GM19328 (cell line): ENCODE data around the gene C10orf143.
"Not testable (repeated sequence)": the region's sequence is repeated elsewhere in the genome, so short reads cannot be mapped to it uniquely, and the experiment has no call there.

Experiments used
- ATAC-seq: cut with Tn5 transposase; IDR thresholded peaks from one replicate; pipeline ENCODE4 v1.9.1; 2021; ENCODE audit warnings: mild to moderate bottlenecking, moderate library complexity; ENCODE audit not compliant: unreplicated experiment

C10orf143 gene

DNA sequence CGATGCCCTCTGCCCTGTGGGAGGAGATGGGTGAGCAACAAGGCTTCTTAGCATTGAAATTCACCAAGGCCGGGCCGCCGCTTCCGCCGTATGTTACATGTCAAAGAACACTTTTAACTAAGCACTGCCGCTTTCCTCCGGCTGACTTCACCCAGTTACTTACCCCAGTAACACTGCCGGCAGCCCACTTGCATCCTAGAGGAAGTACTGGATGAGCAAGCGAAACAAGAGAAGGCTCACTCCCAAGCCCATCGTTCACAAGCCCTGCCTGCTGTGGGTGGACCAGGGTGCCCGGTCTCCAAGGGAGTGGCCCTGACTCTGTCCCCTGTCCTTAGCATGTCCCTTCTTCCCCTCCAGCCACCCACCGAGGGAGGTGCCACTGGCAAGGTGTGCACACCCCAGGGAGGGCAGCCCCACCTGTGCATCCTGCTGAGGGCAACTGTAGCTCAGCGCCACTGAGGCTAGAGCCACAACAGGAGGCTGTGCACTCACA is 73.4 kb downstream of the C10orf143 start:
- ATAC-seq, result no peak

GRCh38 chr10:130036296-130037065 is 74.1 kb downstream of the C10orf143 start:
- ATAC-seq, result no peak

- no peak for ATAC-seq
Observed at GRCh38 chr10:130029209-130029608, 81.4 kb downstream of the C10orf143 start.

DNA sequence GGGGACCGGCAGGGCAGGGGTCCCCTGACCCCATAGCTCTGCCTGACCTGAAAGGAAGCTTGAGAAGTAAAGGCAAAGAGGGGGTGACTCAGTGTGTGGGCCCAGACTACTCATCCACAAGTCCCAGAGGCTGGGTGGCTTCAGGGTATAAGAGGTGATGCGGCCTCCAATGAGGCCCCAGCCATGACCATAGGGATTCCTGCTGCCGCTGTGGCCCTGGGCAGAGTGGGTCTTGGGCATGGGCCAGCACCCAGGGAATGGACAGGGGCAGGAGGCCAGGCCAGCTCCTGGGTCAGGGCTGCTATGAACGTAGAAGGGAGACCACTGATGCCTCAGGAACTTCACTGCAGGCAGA is 82.2 kb downstream of the C10orf143 start:
- ATAC-seq, result no peak

- ATAC-seq, result no peak
Observed at GRCh38 chr10:130027716-130028464, 82.7 kb downstream of the C10orf143 start.

GRCh38 chr10:130026670-130027456 is 83.8 kb downstream of the C10orf143 start:
- ATAC-seq, result no peak

- no peak for ATAC-seq
Observed at GRCh38 chr10:130025811-130026485, 84.7 kb downstream of the C10orf143 start.

DNA sequence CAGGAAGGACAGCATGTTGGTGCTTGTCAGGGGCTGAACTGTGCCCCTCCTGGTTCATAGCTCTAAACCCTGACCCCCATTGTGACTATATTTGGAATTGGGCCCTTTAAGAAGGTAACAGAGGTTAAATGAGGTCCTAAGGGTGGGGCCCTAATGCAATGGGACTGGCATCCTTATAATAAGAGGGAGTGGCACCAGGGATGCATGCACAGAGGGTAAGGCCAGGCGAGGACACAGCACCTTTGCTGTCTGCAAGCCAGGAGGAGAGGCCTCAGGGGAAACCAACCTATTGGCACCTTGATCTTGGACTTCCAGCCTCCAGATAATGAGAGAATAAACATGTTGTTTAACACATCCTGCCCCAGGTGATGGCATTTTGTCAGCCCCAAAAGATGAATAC is 85.3 kb downstream of the C10orf143 start:
- ATAC-seq, result no peak

DNA sequence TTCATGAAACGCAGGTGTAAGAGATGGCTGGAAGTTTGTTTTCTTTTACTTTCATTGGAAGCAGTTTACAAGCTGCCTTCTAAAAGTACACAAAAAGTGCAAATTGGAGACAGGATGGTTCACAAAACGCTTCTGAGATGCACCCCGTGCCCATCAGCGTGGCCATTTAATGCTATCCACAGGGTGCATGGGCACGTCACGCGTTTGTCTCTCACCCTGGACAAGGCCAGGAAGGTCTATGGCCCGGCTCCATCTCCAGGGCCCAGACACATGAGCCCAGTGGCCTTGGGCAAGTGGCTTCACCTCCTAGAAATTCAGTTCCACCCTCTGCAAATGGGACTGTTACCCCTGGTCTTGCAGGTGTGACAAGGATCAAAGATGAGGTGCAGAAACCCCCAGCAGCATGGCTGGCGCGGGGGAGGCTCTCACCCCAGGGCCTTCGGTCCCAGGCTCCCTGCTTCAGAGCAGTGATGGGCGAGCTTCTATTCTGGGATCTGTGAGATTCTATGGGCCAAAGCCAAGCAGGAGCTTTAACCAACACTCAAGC is 85.8 kb downstream of the C10orf143 start:
- no peak for ATAC-seq

DNA sequence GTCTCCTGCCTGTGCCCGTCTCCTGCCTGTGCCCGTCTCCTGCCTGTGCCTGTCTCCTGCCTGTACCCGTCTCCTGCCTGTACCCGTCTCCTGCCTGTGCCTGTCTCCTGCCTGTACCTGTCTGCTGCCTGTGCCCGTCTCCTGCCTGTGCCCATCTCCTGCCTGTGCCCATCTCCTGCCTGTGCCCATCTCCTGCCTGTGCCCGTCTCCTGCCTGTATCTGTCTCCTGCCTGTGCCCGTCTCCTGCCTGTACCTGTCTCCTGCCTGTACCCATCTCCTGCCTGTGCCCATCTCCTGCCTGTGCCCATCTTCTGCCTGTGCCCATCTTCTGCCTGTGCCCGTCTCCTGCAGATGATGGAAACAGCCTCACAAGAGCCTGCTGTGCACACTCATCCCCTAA is 86.3 kb downstream of the C10orf143 start:
- ATAC-seq, result not testable (repeated sequence)

DNA sequence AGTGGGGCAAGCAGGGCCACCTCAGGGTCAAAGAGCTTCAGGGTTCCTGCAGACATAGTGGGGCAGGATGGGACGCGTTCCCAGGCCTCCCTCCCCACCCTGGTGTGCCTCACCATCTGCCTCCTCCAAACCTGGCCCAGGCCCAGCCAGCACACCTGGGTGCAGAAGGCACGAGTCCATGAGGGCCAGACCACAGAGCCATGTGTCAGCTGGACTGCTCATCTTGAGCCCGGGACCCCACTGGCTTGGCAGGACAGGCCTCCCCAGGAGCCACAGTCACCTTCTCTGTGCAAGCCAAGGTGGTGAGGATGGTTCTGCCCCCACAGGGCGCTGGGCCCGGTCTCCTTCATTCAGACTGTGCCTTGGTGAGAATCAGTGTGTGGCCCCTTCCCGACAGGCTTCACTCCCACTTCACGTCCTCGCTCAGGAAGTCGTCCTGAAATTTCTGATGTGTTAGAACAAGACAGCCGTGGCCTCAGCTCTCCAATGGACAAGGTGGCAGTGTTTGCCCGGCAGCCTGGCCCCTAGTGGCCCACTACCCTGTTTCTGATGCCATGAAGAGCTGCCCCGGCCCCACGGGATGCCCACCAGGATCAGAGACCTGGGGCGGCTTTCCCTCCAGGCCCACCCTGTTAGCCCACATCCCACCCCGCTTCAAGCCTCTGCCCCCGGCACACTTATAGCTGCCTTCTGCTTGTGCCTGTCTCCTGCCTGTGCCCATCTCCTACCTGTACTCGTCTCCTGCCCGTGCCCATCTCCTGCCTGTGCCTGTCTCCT is 87.0 kb downstream of the C10orf143 start:
- ATAC-seq, result no peak

GRCh38 chr10:130022511-130023299 is 87.9 kb downstream of the C10orf143 start:
- no peak for ATAC-seq

GRCh38 chr10:130022086-130022485 is 88.5 kb downstream of the C10orf143 start:
- ATAC-seq, result no peak

- no peak for ATAC-seq
Observed at GRCh38 chr10:130021383-130021950, 89.2 kb downstream of the C10orf143 start.

GRCh38 chr10:130020651-130021382 is 89.8 kb downstream of the C10orf143 start:
- no peak for ATAC-seq

GRCh38 chr10:130018730-130019185 is 91.9 kb downstream of the C10orf143 start:
- ATAC-seq, result no peak

- ATAC-seq, result no peak
Observed at GRCh38 chr10:130018265-130018664, 92.4 kb downstream of the C10orf143 start.

GRCh38 chr10:130017631-130018022 is 93.0 kb downstream of the C10orf143 start:
- ATAC-seq, result no peak
